Ammon's horn (tissue), 1 donor: ENCODE data around the gene MBD6.

Experiments used
- DNase-seq: peaks from one replicate; pipeline ENCODE4 v3.0.0-alpha.2; 2016; ENCODE audit warnings: low spot score

Gene MBD6

GRCh38 chr12:57522011-57522886, at the start of gene MBD6:
TSS of gene MBD6 (plus strand) at chr12:57522824. CDS start at chr12:57524304, 1,480 bp downstream.
- peak; percentile 88 for DNase-seq

DNA sequence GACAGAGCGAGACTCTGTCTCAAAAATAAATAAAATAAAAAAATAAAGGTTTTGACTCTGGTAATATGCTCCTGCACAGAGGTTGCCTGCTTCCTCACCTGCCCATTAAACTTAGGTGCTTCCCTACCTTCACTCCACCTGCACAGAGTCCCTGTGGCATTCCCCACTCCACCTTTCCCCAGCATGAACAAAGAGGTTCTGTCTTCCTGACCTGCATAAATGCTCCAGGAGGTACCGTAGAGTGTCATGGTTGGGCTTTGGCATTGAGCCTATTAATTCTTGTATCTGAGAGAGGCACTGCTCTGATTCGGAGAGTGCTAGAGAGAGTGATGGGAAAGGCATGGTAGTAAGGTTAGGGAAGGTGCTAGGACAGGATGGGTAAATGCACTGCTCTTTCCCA, 49.2 kb upstream of the MBD6 start:
- DNase-seq = no peak

DNA sequence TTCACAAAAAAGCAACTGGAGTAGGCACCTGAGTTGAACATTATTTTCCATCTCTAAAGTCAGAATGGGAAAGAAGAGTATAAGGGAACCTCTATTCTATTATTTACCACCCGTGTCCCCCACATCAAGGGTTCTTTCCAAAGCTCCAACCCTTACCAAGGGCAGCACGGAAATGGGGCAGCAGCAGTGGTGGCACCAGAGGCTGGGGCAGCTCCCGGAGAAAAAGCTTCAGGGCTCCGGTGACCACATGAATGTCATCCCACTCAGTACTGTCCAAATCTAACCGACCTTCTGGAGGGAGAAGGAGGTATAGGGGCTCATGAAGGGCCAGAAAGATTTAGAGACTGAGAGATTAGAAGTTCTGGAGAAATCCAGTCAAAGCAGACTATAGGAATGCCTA, 48.7 kb upstream of the MBD6 start:
- no peak for DNase-seq

GRCh38 chr12:57474430-57474829, 48.2 kb upstream of the MBD6 start:
- DNase-seq = no peak

- DNase-seq = no peak
Observed at GRCh38 chr12:57474862-57475261, 47.8 kb upstream of the MBD6 start.

- no peak for DNase-seq
Observed at GRCh38 chr12:57475271-57476161, 47.1 kb upstream of the MBD6 start.

DNA sequence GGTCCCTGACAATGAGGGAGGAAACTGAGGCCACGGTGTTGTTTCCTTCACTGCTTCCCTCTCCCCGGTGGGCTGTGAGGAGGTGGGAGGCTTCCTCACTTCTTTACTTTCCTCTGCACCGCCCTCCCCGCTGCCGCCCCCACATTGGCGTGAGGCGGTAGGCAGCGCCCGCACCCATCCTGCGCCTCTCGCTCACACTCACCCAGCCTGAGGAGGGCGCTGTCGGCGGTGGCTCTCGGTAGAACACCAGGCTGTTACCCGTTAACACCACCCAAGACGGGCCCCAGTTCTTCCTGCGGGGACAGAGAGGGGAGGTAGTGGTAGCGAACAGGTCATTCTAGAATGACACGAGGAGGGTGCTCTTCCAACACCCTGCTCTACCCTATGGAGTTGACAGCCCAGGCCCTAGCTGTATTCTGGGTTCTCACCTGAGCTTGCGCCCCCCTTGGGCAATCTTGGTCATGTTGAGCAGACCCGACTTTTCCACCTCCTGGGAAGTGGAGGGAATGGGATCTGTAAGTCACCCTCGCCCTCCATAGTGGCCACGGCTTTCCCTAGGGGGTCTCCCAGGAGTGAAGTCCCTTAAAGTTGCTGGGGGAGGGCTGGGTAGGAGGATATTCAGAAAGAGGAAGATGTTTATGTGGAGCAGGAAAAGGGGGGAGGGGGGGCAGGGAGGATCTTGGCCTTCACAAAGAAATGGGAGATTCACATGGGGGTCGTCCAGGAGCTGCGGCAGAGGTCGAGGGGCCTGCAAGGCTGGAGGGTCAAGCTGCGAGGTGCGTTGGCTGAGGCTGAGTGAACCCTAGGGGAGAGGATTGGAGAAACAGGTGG, 46.2 kb upstream of the MBD6 start:
- DNase-seq = no peak

DNA sequence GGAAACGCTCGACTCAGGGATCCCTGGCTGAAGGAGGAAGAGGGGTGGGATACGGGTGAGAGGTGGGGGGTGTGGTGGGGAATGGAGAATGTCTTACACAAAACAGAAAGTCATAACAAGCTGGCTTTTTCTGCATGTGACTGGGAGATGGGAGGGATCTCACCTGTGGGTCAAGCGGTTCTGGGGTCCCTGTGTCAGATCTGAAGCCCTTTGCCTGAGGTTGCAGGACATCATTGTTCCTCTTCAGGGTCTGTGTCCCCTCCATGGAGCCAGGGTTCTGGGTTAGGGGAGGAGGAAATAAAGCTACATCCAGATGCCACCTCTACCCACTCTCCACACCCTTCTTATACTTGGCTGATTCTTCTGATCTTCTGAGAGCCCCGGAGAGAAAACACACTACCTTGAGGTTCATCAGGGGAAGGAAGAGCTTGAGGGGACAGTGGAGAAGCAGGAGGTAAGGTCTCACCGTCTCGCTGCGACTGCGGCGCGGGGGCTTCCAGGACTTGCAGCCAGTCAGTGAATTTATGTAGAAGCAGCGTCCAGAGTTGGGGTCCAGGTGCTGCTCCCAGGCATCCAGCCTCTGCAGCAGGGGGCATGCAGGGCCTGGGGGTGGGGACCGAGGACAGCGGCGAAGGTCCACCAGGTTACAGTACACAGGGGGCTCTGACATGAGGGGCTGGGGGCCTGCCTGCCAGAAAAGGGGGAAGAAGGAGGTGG, 45.5 kb upstream of the MBD6 start:
- DNase-seq = no peak

DNA sequence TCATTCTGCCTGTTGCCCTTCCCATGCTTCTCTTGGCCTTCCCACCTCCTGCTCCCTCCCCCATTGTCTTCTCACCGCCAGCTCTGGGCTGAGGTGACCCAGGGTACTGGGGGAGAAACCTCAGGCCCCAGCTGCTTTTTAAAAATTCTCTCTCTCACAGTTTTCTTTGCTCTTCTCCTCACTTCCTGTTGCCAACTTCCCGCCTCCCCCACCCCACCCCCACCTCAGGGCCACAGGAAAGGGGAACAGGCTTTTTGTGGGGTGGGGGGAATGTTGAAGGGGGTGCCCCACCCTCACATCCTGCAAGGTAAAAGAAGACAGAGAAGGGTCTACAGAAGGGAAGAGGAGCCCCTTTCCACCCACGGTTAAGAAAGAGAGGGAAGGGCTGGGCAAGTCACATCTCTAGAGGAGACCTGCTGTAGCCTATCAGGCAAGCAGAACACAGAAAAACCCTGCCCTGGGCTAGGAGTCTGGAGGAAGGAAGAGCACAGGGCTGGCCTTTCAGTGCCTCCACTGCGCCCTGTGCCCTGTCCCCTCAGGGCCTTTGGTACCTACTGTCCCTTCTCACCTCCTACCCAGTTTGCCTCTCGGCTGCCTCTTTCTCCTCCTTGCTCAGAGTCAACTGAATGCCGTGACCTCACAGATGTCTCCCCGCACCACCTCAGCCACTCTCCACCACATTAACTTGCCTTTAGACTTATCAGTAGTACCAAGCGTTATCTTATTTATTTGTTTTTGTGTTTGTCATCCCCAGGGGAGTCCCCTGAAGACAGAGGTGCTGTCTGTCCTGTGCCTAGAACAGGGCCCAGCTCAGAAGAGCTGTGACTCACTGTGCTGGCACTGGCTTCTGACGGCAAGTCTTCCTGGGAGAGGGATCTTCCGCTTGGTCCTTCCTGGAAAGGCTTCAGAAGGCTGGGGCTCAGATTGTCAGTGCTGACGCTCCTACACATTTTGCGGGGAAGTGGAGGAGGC, 44.6 kb upstream of the MBD6 start:
- DNase-seq = no peak

DNA sequence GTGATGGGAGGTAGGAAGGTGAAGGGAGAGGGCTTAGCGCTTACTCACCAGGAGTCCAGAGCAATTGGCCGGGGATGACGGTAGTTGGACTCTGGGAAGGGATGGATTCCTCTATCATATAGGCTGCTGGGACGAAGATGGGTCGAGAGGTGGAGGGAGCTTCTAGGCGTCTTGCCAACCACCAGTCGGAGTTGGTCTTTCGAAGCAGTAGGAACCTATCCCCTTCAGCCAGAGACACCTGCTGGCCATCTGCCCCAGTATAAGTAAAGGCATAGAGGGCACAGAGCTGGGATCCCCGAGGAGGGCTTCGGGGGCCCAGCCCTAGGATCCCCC, 43.6 kb upstream of the MBD6 start:
- DNase-seq = no peak

- DNase-seq = peak; percentile 58
Observed at GRCh38 chr12:57479376-57480115, 43.1 kb upstream of the MBD6 start, which contains the start of gene ARHGAP9. TSS of gene ARHGAP9 (minus strand) at chr12:57479866. CDS start at chr12:57479406, 460 bp downstream.

- no peak for DNase-seq
Observed at GRCh38 chr12:57481671-57482070, 41.0 kb upstream of the MBD6 start.

DNA sequence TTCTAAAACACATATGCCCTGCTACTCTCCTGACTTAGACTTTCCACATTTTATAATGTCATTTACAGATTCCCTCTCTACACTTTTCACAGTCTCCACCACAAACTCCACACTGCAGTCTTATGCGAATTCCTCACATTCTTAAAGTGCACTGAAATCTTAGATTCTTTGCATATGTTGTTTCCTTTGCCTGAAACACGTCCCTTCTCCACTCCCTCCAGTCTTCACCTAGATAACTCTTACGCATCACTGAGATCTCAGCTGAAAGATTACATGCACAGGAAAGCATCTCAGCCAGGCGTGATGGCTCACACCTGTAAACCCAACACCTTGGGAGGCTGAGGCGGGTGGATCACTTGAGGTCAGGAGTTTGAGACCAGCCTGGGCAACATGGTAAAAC, 39.2 kb upstream of the MBD6 start:
- DNase-seq = no peak

GRCh38 chr12:57485695-57486094, 36.9 kb upstream of the MBD6 start:
- DNase-seq = no peak

DNA sequence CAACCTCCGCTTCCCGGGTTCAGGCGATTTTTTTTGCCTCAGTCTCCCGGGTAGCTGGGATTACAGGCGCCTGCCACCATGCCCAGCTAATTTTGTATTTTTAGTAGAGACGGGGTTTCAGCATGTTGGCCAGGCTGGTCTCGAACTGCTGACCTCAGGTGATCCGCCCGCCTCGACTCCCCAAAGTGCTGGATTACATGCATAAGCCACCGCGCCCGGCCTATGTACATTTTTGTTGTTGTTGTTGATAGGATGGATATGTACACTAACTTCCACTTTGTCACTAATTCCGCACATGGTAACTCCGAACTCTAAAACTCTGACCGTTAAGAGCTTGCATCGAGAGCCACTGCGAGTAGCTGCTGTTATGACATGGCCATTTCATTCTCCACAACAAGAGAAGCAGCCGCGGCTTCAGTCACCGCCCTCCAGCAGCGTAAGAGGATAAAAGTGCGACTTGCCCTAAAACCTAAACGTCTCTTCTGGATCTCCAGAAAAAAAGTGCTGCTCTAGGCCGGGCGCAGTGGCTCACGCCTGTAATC, 35.5 kb upstream of the MBD6 start:
- no peak for DNase-seq

DNA sequence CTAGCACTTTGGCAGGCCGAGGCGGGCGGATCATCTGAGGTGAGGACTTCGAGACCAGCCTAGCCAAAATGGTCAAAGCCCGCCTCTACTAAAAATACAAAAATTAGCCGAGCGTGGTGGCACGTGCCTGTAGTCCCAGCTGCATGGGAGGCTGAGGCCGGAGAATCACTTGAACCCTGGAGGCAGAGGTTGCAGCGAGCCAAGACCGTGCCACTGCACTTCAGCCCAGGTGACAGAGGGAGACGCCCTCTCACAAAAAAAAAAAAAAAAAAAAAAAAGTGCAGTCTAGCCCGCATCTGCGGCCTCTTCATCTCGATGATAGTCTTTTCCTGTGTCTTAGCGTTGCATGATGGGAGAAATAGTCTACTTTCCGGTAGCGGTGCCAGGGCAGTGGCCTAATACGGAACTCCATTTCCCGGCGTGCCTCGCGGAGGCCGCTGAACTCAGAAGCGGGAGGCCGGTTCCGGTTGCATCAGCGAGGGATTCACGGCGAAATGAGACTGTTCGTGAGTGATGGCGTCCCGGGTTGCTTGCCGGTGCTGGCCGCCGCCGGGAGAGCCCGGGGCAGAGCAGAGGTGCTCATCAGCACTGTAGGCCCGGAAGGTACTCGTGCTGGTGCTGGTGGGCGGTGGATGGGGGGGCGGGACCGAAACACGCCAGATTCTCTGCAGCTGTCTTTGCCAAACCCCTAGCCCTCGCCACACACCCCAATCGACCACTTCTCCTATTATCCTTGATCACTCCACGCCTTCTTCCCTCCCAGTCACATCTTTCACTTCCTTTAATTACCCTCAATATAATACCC, 34.8 kb upstream of the MBD6 start, which contains the start of gene MARS1:
MARS1 (plus strand) TSS at position 472 of the 805 bp plus-strand sequence; CDS start at position 495, 23 bp downstream.
- peak; percentile 98 for DNase-seq

DNA sequence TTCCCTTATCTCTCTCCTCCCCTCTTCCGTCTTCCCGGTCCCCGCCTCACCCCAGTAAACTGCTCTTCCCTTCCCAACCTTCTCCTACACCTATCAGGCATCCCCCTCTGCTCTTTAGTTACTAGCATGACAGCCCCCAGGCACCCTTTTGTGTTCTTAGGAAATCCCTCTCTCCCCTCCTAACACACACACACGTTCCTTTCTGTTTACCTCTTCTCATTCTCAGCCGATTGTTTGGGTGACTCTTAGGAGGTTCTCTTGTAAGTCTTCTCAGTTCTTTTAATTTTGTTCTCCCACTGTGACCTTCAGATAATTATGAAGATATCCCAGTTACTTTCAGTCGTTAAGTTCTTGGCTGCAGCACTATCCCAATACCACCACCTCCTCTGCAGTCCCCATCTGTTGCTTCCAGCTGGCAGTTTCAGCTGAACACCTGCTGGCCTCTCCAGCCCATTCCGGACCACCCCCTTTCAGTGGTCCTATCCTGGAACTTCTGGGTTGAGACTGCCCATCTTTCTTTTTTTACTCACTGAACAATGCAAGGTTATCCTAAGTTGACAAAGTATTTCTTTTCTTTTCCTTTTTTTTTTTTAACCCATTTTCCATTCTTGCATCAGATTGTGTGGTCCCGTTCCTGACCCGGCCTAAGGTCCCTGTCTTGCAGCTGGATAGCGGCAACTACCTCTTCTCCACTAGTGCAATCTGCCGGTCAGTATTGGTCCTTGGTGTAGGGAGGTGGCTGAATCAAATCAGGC, 34.0 kb upstream of the MBD6 start:
- DNase-seq = no peak
